ENCODE measurements around the gene TEDDM1. TPM values are rescaled to one million over a fixed set of nuclear protein-coding genes. Genes with fewer than 3 reads are reported as not detected.

TEDDM1 gene
- total and polyA plus RNA-seq, 10 of the 15 experiments (the other 5 are each of a cell fraction or from before 2014, with no cell fraction given), result 0.11 TPM; not detected in 9

GRCh38 chr1:182391362-182392049, 9.0 kb downstream of the TEDDM1 start, which contains the start of gene GLUL (continued):
- no peak for TF ChIP-seq E2F8 (IDR thresholded peaks at IDR 0.05; ENCODE audit: low read depth, partially characterized antibody)
- no peak for TF ChIP-seq NR2C1 (IDR thresholded peaks at IDR 0.05)
- no peak for TF ChIP-seq STAT3 (IDR thresholded peaks at IDR 0.05; ENCODE audit: low read depth, low read length)
- no peak for TF ChIP-seq FOXK2 (IDR thresholded peaks at IDR 0.05)
- TF ChIP-seq RUNX3 (IDR thresholded peaks at IDR 0.05; ENCODE audit: low read length), result peak; percentile 41
- peak; percentile 98 for TF ChIP-seq POLR2A (IDR thresholded peaks at IDR 0.05; ENCODE audit: low read depth, low read length)
- TF ChIP-seq KDM1A (IDR thresholded peaks at IDR 0.05; ENCODE audit: borderline replicate concordance), result no peak
- TF ChIP-seq KLF5 (IDR thresholded peaks at IDR 0.05; ENCODE audit: partially characterized antibody), result peak; percentile 73
- TF ChIP-seq BACH1 (IDR thresholded peaks at IDR 0.05; ENCODE audit: borderline replicate concordance), result peak; percentile 64; the same call in 1 of the 2 replicates
- TF ChIP-seq NFYB (IDR thresholded peaks at IDR 0.05; ENCODE audit: insufficient read depth, low read depth, low read length), result peak; percentile 92
- peak; percentile 84; the same call in 1 of the 2 replicates for TF ChIP-seq TAF1 (IDR thresholded peaks at IDR 0.05; ENCODE audit: borderline replicate concordance, low read depth, low read length)
- no peak; the same call in 1 of the 2 replicates for TF ChIP-seq CBX5 (IDR thresholded peaks at IDR 0.05; ENCODE audit: low read depth)
- TF ChIP-seq EED (IDR thresholded peaks at IDR 0.05; ENCODE audit: low read depth), result no peak
- no peak for TF ChIP-seq BCLAF1 (IDR thresholded peaks at IDR 0.05)
- no peak for TF ChIP-seq ASH2L (IDR thresholded peaks at IDR 0.05; ENCODE audit: borderline replicate concordance, low read depth)
- no peak for TF ChIP-seq NFXL1 (IDR thresholded peaks at IDR 0.05; ENCODE audit: borderline replicate concordance)
- TF ChIP-seq ZNF622 (IDR thresholded peaks at IDR 0.05), result no peak
- TF ChIP-seq NFIC (IDR thresholded peaks at IDR 0.05; ENCODE audit: low read depth, low read length), result no peak; the same call in 1 of the 2 replicates
- TF ChIP-seq PRDM15 (CRISPR knock-in tag; IDR thresholded peaks at IDR 0.05), result no peak
- peak; percentile 36; the same call in 1 of the 2 replicates for TF ChIP-seq TARDBP (IDR thresholded peaks at IDR 0.05; ENCODE audit: borderline replicate concordance)
- peak in 1 of 2 experiments; percentile 72; a peak in 2 of 3 replicates for TF ChIP-seq EGR1 (IDR thresholded peaks at IDR 0.05; ENCODE audit: borderline replicate concordance in 1 of 2, low read depth in 2 of 2, low read length in 2 of 2)
- TF ChIP-seq SMAD5 (IDR thresholded peaks at IDR 0.05; ENCODE audit: low read depth), result peak; percentile 88; the same call in 1 of the 2 replicates
- no peak for TF ChIP-seq NR2F1 (conservative IDR thresholded peaks at IDR 0.05)
